SU-DHL-6 (cell line): ENCODE results near the gene GNPDA2.

Experiments
- H2AFZ ChIP-seq: fragments of 200-600 bp; sonication (generic); 2 replicates; pipeline ENCODE4 v1.6.1; 2014; ENCODE audit warnings: low read depth, mild to moderate bottlenecking, moderate library complexity, mixed read lengths, antibody characterized with exemption, low read length; ENCODE audit not compliant: severe bottlenecking
- H3F3A ChIP-seq: fragments of 200-600 bp; shearing (Covaris generic); 2 replicates; pipeline ENCODE4 v1.6.0; 2016; ENCODE audit warnings: antibody characterized with exemption, mild to moderate bottlenecking; ENCODE audit not compliant: insufficient read depth
- H3K27ac ChIP-seq: fragments of 200-600 bp; sonication (generic); 2 replicates; pipeline ENCODE4 v1.5.1; 2016; ENCODE audit warnings: low read depth, mild to moderate bottlenecking, low read length, moderate library complexity, mixed read lengths
- H3K27me3 ChIP-seq: fragments of 200-600 bp; sonication (generic), shearing (Covaris generic); 2 replicates; pipeline ENCODE4 v1.6.0; 2014; ENCODE audit warnings: mild to moderate bottlenecking, low read length
- H3K36me3 ChIP-seq: fragments of 200-600 bp; sonication (generic); 2 replicates; pipeline ENCODE4 v1.6.1; 2014; ENCODE audit warnings: mild to moderate bottlenecking, low read length, mixed read lengths
- H3K4me2 ChIP-seq: fragments of 300-600, 200-600 bp; shearing (Covaris generic), sonication (generic); 2 replicates; pipeline ENCODE4 v1.6.0; 2014; ENCODE audit warnings: low read length, low read depth, mild to moderate bottlenecking; ENCODE audit not compliant: poor library complexity, severe bottlenecking
- H3K4me3 ChIP-seq: fragments of 200-600 bp; sonication (generic); 2 replicates; pipeline ENCODE4 v1.5.1; 2014; ENCODE audit warnings: antibody characterized with exemption, low read length, mild to moderate bottlenecking, mixed read lengths; ENCODE audit not compliant: insufficient read depth, poor library complexity, severe bottlenecking
- H3K79me2 ChIP-seq: fragments of 200-600 bp; sonication (generic); 2 replicates; pipeline ENCODE4 v1.6.1; 2014; ENCODE audit warnings: mild to moderate bottlenecking, low read length, moderate library complexity; ENCODE audit not compliant: insufficient read depth
- H3K9ac ChIP-seq: fragments of 200-600 bp; sonication (generic); 2 replicates; pipeline ENCODE4 v1.7.0; 2014; ENCODE audit warnings: mild to moderate bottlenecking, low read length
- H3K9me2 ChIP-seq: fragments of 200-600 bp; sonication (generic); replicated peaks from 2 replicates; pipeline ENCODE4 v1.6.1; 2014; ENCODE audit warnings: low read length; ENCODE audit not compliant: insufficient read depth
- H3K9me3 ChIP-seq: fragments of 200-600 bp; sonication (generic); 2 replicates; pipeline ENCODE4 v1.6.1; 2014; ENCODE audit warnings: low read length, mixed read lengths; ENCODE audit not compliant: insufficient read depth
- H4K20me1 ChIP-seq: fragments of 200-600 bp; sonication (generic); 2 replicates; pipeline ENCODE4 v1.6.1; 2014; ENCODE audit warnings: low read depth, mild to moderate bottlenecking, antibody characterized with exemption, low read length, moderate library complexity, mixed read lengths
- EZH2phosphoT487 ChIP-seq: fragments of 200-600 bp; sonication (generic), shearing (Covaris generic); conservative IDR thresholded peaks from 2 replicates; pipeline ENCODE4 v1.6.1; 2018; ENCODE audit warnings: mild to moderate bottlenecking, antibody characterized with exemption, low read length, moderate library complexity, mixed read lengths
- TF ChIP-seq, protein P1 (sequence below): fragments of 200-600 bp; sonication (generic); IDR thresholded peaks from one replicate; pipeline ENCODE4 v1.5.1; 2017; ENCODE audit warnings: antibody characterized with exemption, mild to moderate bottlenecking, low read length, moderate library complexity; ENCODE audit not compliant: insufficient read depth, poor library complexity, severe bottlenecking

The GNPDA2 gene

GRCh38 chr4:44720371-44720770, 6.0 kb downstream of the GNPDA2 start:
- no peaks in the 10 kb centered on the region for H3K27me3 ChIP-seq
- H4K20me1 ChIP-seq: peaks cover 8% of the 10 kb centered on the region; the same call in 1 of the 2 replicates
- no peaks in the 10 kb centered on the region for H3K9me2 ChIP-seq
- H2AFZ ChIP-seq: no peak overlapping the region
- H3K9ac ChIP-seq: no peak overlapping the region
- peaks cover 96% of the 10 kb centered on the region for H3K79me2 ChIP-seq
- no peak overlapping the region for H3K4me3 ChIP-seq
- no peak overlapping the region for H3K4me2 ChIP-seq
- H3F3A ChIP-seq: no peaks in the 10 kb centered on the region; the same call in 1 of the 2 replicates
- H3K36me3 ChIP-seq: peaks cover 10% of the 10 kb centered on the region; the same call in 1 of the 2 replicates
- no peak overlapping the region for H3K27ac ChIP-seq
- H3K9me3 ChIP-seq: no peaks in the 10 kb centered on the region
- TF ChIP-seq, protein P1, sequence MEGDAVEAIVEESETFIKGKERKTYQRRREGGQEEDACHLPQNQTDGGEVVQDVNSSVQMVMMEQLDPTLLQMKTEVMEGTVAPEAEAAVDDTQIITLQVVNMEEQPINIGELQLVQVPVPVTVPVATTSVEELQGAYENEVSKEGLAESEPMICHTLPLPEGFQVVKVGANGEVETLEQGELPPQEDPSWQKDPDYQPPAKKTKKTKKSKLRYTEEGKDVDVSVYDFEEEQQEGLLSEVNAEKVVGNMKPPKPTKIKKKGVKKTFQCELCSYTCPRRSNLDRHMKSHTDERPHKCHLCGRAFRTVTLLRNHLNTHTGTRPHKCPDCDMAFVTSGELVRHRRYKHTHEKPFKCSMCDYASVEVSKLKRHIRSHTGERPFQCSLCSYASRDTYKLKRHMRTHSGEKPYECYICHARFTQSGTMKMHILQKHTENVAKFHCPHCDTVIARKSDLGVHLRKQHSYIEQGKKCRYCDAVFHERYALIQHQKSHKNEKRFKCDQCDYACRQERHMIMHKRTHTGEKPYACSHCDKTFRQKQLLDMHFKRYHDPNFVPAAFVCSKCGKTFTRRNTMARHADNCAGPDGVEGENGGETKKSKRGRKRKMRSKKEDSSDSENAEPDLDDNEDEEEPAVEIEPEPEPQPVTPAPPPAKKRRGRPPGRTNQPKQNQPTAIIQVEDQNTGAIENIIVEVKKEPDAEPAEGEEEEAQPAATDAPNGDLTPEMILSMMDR: no peak
- no peak for TF ChIP-seq EZH2phosphoT487

DNA sequence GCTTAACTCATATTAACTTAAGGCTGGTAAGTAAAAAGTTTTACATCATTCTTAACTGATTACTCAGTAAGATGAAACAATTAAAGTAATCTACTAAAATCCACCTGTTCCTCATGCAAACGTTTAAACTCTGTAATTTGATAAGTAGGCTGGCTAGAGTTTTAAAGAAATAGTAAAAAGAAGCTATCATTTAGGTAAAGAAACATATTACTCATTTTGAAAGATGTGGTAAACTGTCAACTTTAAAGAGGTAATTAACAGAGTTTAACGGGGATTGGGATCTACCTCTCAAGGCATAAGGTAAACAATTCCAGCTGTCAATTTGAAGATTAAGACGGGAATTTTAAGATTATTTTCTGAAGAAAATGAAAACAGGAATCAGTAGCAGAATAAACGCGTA, 9.8 kb downstream of the GNPDA2 start:
- Histone ChIP-seq H3K79me2 (peaks cover 69% of the 10 kb centered on the region), H4K20me1 (peaks cover 8% of the 10 kb centered on the region; the same call in 1 of the 2 replicates), H2AFZ (no peak overlapping the region)

DNA sequence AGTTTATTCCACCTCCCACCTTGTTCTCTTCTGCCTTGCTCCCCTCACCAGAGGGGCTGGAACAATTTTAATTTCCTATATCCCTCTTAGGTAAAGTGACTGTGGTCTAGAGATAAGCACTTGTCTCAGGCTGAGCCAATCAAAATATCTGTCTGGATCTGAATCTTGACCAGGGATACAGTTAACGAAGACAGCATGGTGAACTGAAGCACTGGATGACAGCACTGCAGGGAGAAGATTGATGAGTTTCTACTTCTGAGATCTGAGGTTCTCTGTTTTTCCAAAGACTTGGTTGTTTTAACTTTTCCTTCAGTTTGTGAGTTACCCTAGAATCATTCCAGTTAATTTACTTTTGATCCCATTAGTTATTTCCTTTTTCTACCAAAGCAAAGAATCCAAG, 13.2 kb downstream of the GNPDA2 start:
- no peak overlapping the region for H3K9ac ChIP-seq
- H3K9me2 ChIP-seq: no peaks in the 10 kb centered on the region
- no peak for TF ChIP-seq EZH2phosphoT487
- peaks cover 16% of the 10 kb centered on the region; the same call in 1 of the 2 replicates for H3F3A ChIP-seq
- no peak overlapping the region for H3K27ac ChIP-seq
- H2AFZ ChIP-seq: no peak overlapping the region
- no peak overlapping the region for H3K4me3 ChIP-seq
- H3K79me2 ChIP-seq: peaks cover 34% of the 10 kb centered on the region
- H3K27me3 ChIP-seq: no peaks in the 10 kb centered on the region
- no peaks in the 10 kb centered on the region for H3K9me3 ChIP-seq
- peaks cover 13% of the 10 kb centered on the region; the same call in 1 of the 2 replicates for H3K36me3 ChIP-seq
- no peak overlapping the region for H3K4me2 ChIP-seq
- peaks cover 3% of the 10 kb centered on the region; the same call in 1 of the 2 replicates for H4K20me1 ChIP-seq

More for the DNA sequence above, 9.8 kb downstream of the GNPDA2 start:
- H3K27me3 ChIP-seq: no peaks in the 10 kb centered on the region
- H3K36me3 ChIP-seq: peaks cover 18% of the 10 kb centered on the region; the same call in 1 of the 2 replicates
- H3K9me2 ChIP-seq: no peaks in the 10 kb centered on the region
- no peak overlapping the region for H3K27ac ChIP-seq
- H3K4me3 ChIP-seq: no peak overlapping the region
- no peak for TF ChIP-seq EZH2phosphoT487
- TF ChIP-seq, protein P1: no peak
- no peaks in the 10 kb centered on the region; the same call in 1 of the 2 replicates for H3F3A ChIP-seq
- H3K9me3 ChIP-seq: no peaks in the 10 kb centered on the region
- no peak overlapping the region for H3K9ac ChIP-seq
- H3K4me2 ChIP-seq: no peak overlapping the region

GRCh38 chr4:44704673-44705072, 21.7 kb downstream of the GNPDA2 start:
- Histone ChIP-seq H3K9ac (no peak overlapping the region), H3K27me3 (no peaks in the 10 kb centered on the region), H3F3A (peaks cover 12% of the 10 kb centered on the region; the same call in 1 of the 2 replicates), H3K79me2 (0 out of 2 replicates have a peak, but pooled peaks cover 4% of the 10 kb centered on the region), H4K20me1 (no peaks in the 10 kb centered on the region), H3K9me2 (no peaks in the 10 kb centered on the region), H2AFZ (no peak overlapping the region), H3K4me2 (no peak overlapping the region), H3K36me3 (peaks cover 47% of the 10 kb centered on the region; the same call in 1 of the 2 replicates), H3K27ac (no peak overlapping the region), H3K4me3 (no peak overlapping the region), H3K9me3 (no peaks in the 10 kb centered on the region)
- TF ChIP-seq, protein P1: no peak
- TF ChIP-seq EZH2phosphoT487: no peak
